HL-60 (cell line): ENCODE measurements around the gene ELAVL3.
A peak's percentile ranks its signal among the peaks of the same experiment; 100 is the strongest.
"Not testable (repeated sequence)": the region's sequence is repeated elsewhere in the genome, so short reads cannot be mapped to it uniquely, and the experiment has no call there.

Experiments used
- DNase-seq, 2 experiments: peaks; one replicate each; pipeline ENCODE4 v3.0.0-alpha.2; 2010 to 2020; ENCODE audit warnings: low read depth in 1 of 2, low spot score in 1 of 2
- H3K27ac ChIP-seq: fragments of 250-450 bp; sonication (Bioruptor Pico); replicated peaks from 2 replicates; pipeline ENCODE4 v1.5.1; 2020; ENCODE audit warnings: mild to moderate bottlenecking, moderate library complexity
- H3K27me3 ChIP-seq: fragments of 250-450 bp; sonication (Bioruptor Pico); 2 replicates; pipeline ENCODE4 v1.5.1; 2021; ENCODE audit warnings: mild to moderate bottlenecking, moderate library complexity; ENCODE audit not compliant: insufficient read depth, poor library complexity, severe bottlenecking
- H3K4me3 ChIP-seq: replicated peaks from 2 replicates; pipeline ENCODE4 v1.5.1; 2011; ENCODE audit warnings: mild to moderate bottlenecking, control low read depth, low read length; ENCODE audit not compliant: insufficient read depth
- CTCF ChIP-seq: IDR thresholded peaks from one replicate; pipeline ENCODE4 v1.5.1; 2011; ENCODE audit warnings: low read length, control low read depth, inconsistent platforms; ENCODE audit not compliant: insufficient read depth
- GABPA ChIP-seq: IDR thresholded peaks from 2 replicates; pipeline ENCODE4 v1.6.1; 2012; ENCODE audit warnings: low read depth
- POLR2AphosphoS5 ChIP-seq: IDR thresholded peaks from 2 replicates; pipeline ENCODE4 v1.6.1; 2012; ENCODE audit warnings: low read depth
- SPI1 ChIP-seq: IDR thresholded peaks from 2 replicates; pipeline ENCODE4 v1.6.1; 2012; ENCODE audit warnings: low read depth, mild to moderate bottlenecking, borderline replicate concordance
- TF ChIP-seq, protein P1 (sequence below): IDR thresholded peaks from 2 replicates; pipeline ENCODE4 v1.6.1; 2012; ENCODE audit warnings: low read depth; ENCODE audit not compliant: insufficient replicate concordance

The ELAVL3 gene

GRCh38 chr19:11410682-11411081 is 70.2 kb downstream of the ELAVL3 start:
- DNase-seq: no peak
- no peak overlapping the region for H3K27ac ChIP-seq
- H3K4me3 ChIP-seq: no peak overlapping the region
- H3K27me3 ChIP-seq: no peaks in the 10 kb centered on the region
- TF ChIP-seq, protein P1, sequence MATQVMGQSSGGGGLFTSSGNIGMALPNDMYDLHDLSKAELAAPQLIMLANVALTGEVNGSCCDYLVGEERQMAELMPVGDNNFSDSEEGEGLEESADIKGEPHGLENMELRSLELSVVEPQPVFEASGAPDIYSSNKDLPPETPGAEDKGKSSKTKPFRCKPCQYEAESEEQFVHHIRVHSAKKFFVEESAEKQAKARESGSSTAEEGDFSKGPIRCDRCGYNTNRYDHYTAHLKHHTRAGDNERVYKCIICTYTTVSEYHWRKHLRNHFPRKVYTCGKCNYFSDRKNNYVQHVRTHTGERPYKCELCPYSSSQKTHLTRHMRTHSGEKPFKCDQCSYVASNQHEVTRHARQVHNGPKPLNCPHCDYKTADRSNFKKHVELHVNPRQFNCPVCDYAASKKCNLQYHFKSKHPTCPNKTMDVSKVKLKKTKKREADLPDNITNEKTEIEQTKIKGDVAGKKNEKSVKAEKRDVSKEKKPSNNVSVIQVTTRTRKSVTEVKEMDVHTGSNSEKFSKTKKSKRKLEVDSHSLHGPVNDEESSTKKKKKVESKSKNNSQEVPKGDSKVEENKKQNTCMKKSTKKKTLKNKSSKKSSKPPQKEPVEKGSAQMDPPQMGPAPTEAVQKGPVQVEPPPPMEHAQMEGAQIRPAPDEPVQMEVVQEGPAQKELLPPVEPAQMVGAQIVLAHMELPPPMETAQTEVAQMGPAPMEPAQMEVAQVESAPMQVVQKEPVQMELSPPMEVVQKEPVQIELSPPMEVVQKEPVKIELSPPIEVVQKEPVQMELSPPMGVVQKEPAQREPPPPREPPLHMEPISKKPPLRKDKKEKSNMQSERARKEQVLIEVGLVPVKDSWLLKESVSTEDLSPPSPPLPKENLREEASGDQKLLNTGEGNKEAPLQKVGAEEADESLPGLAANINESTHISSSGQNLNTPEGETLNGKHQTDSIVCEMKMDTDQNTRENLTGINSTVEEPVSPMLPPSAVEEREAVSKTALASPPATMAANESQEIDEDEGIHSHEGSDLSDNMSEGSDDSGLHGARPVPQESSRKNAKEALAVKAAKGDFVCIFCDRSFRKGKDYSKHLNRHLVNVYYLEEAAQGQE: no peak
- TF ChIP-seq POLR2AphosphoS5 (no peak), GABPA (no peak), CTCF (no peak), SPI1 (no peak)

DNA sequence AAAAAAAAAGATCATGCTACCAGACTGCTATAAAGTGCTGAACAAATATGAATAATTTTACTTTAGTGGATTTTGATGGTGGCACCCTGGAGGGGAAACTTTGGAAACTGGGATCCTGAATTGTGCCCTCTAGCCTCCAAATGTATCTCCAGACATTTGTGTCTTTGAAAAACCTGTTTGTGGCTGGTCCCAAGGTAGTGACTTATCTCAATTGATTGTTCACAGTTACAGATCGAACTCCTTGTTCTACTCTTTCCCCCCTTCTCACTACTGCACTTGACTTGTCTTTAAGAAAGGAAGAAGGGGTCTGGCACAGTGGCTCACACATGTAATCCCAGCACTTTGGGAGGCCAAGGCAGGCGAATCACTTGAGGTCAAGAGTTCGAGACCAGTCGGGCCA is 72.3 kb downstream of the ELAVL3 start:
- DNase-seq: no peak

GRCh38 chr19:11406703-11407236 is 74.1 kb downstream of the ELAVL3 start:
- H3K27ac ChIP-seq, H3K27me3 ChIP-seq, H3K4me3 ChIP-seq: not testable (repeated sequence)
- peak in 1 of 2 experiments; percentile 56 for DNase-seq

More for the DNA sequence above, 72.3 kb downstream of the ELAVL3 start:
- H3K27me3 ChIP-seq: no peaks in the 10 kb centered on the region
- no peak overlapping the region for H3K4me3 ChIP-seq
- TF ChIP-seq, protein P1: no peak
- TF ChIP-seq SPI1: no peak
- TF ChIP-seq CTCF: no peak
- no peak for TF ChIP-seq GABPA
- no peak for TF ChIP-seq POLR2AphosphoS5
- no peak overlapping the region for H3K27ac ChIP-seq

- DNase-seq: no peak
- Histone ChIP-seq H3K27me3 (no peaks in the 10 kb centered on the region), H3K4me3 (no peak overlapping the region), H3K27ac (no peak overlapping the region)
- no peak for TF ChIP-seq GABPA
- TF ChIP-seq, protein P1: no peak
- TF ChIP-seq CTCF: no peak
- no peak for TF ChIP-seq SPI1
- TF ChIP-seq POLR2AphosphoS5: no peak
Measured at GRCh38 chr19:11405846-11406643, 74.8 kb downstream of the ELAVL3 start.
